Astrocyte (in vitro differentiated cells and primary cell): ENCODE measurements around the gene ST14.

Source experiments
- EZH2 ChIP-seq: IDR thresholded peaks from 2 replicates; pipeline ENCODE4 v1.6.1; 2012; ENCODE audit warnings: mild to moderate bottlenecking, low read length, inconsistent platforms; ENCODE audit not compliant: insufficient read depth
- TF ChIP-seq, protein P1 (sequence below): IDR thresholded peaks from 2 replicates; pipeline ENCODE4 v1.5.1; 2011; ENCODE audit warnings: low read depth, mild to moderate bottlenecking, inconsistent platforms, low read length, moderate library complexity; ENCODE audit not compliant: insufficient read depth

DNA sequence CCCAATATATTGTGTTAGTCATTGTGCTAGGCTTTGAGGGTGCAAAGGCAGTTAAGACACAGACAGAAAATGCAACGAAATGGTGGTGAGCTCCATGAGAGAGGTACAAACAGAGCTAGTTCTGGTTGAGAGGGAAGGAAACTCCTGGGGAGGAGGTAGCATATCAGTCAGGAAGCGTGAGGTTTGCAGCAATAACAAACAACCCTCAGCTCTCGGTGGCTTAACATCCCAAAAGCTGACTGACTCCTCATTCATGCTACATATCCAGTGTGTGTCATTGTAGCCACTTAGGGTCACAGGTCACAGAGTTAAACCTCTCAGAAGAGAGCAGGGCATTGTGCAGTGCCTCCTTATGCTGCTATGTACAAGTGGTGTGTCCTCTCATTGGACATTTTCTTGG is 1.7 kb upstream of the ST14 start:
- TF ChIP-seq, protein P1, sequence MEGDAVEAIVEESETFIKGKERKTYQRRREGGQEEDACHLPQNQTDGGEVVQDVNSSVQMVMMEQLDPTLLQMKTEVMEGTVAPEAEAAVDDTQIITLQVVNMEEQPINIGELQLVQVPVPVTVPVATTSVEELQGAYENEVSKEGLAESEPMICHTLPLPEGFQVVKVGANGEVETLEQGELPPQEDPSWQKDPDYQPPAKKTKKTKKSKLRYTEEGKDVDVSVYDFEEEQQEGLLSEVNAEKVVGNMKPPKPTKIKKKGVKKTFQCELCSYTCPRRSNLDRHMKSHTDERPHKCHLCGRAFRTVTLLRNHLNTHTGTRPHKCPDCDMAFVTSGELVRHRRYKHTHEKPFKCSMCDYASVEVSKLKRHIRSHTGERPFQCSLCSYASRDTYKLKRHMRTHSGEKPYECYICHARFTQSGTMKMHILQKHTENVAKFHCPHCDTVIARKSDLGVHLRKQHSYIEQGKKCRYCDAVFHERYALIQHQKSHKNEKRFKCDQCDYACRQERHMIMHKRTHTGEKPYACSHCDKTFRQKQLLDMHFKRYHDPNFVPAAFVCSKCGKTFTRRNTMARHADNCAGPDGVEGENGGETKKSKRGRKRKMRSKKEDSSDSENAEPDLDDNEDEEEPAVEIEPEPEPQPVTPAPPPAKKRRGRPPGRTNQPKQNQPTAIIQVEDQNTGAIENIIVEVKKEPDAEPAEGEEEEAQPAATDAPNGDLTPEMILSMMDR: no peak
- no peak for TF ChIP-seq EZH2
